K562 (cell line): Measurements from ENCODE around the gene PAF1. TPM values are rescaled to one million over a fixed set of nuclear protein-coding genes. Genes with fewer than 3 reads are reported as not detected.

Experiments
- GABPA ChIP-seq: fragments of 200-800 bp; sonication (Bioruptor generic); conservative IDR thresholded peaks from 2 replicates; pipeline ENCODE4 v1.6.1; 2016; ENCODE audit warnings: low read depth, missing genetic modification characterization, missing compliant biosample characterization
- ILK ChIP-seq: fragments of 450-650 bp; IDR thresholded peaks from 2 replicates; pipeline ENCODE4 v1.6.1; 2016; ENCODE audit warnings: missing genetic modification characterization, low read depth, mild to moderate bottlenecking, missing compliant biosample characterization, moderate library complexity, borderline replicate concordance
- NR3C1 ChIP-seq: sonication (generic); formaldehyde crosslinking; IDR thresholded peaks from 2 replicates; pipeline ENCODE4 v1.8.1; 2022; ENCODE audit warnings: missing genetic modification reagents
- PHF8 ChIP-seq: fragments of 200-600 bp; sonication (generic); IDR thresholded peaks from 2 replicates; pipeline ENCODE4 v1.6.1; 2012; ENCODE audit warnings: mixed run types, mild to moderate bottlenecking, inconsistent platforms, low read length, moderate library complexity, borderline replicate concordance
- POLR2AphosphoS5 ChIP-seq: IDR thresholded peaks from 2 replicates; pipeline ENCODE4 v1.6.1; 2011; ENCODE audit warnings: mild to moderate bottlenecking, low read depth, low read length, moderate library complexity; ENCODE audit not compliant: control insufficient read depth, insufficient read depth
- RNF2 ChIP-seq: sonication (generic); IDR thresholded peaks from 2 replicates; pipeline ENCODE4 v1.6.1; 2016
- SIN3A ChIP-seq, 2 experiments: fragments of 150-350 bp in 1 of 2; IDR thresholded peaks; 2 replicates each; pipeline ENCODE4 v1.6.1; 2011 to 2016; ENCODE audit warnings: borderline replicate concordance in 2 of 2, low read depth in 2 of 2, low read length in 2 of 2, mild to moderate bottlenecking in 2 of 2, moderate library complexity in 2 of 2; ENCODE audit not compliant: control insufficient read depth in 1 of 2
- TAF1 ChIP-seq: IDR thresholded peaks from 2 replicates; pipeline ENCODE4 v1.6.1; 2011; ENCODE audit warnings: mild to moderate bottlenecking, low read length, moderate library complexity; ENCODE audit not compliant: insufficient read depth, control insufficient read depth, severe bottlenecking; ENCODE audit errors: extremely low read depth
- polyA plus RNA-seq, 8 experiments: library from polyadenylated mRNA; depleted of rRNA in 4 of 8; stranded (reverse) in 5 of 8; unstranded in 3 of 8; fragments of >200 nt; fragmentation: Nextera tagmentation in 2 of 8; fragmentation: Illumina TruSeq in 1 of 8; extraction: Ambion mirVana in 2 of 8; extraction: Trizol in 1 of 8; gene quantifications; 2 replicates each; pipeline versions ENCODE4 v1.2.1 to v1.2.3, GENCODE V29; 2011 to 2014; ENCODE audit warnings: inconsistent platforms in 1 of 8, missing spikeins in 1 of 8
- total RNA-seq, 7 experiments: library from RNA; depleted of rRNA in 6 of 7; stranded (reverse); fragments of >200 nt in 6 of 7; fragmentation: Illumina TruSeq in 2 of 7; extraction: Trizol in 2 of 7; gene quantifications; 2 replicates each; pipeline versions ENCODE4 v1.2.1 to v1.2.3, GENCODE V29; 2011 to 2021; ENCODE audit warnings: low replicate concordance in 1 of 7
- TF ChIP-seq, protein P1 (sequence below): fragments of 200-800 bp; sonication (Bioruptor generic); IDR thresholded peaks from 2 replicates; pipeline ENCODE4 v1.6.1; 2016; ENCODE audit warnings: missing genetic modification characterization, missing compliant biosample characterization
- TF ChIP-seq, protein P2 (sequence below): fragments of 450-650 bp; formaldehyde crosslinking; IDR thresholded peaks from 2 replicates; pipeline ENCODE4 v1.4.0; 2020; ENCODE audit warnings: mild to moderate bottlenecking, mixed read lengths
- TF ChIP-seq, protein P3 (sequence below): fragments of 450-650 bp; formaldehyde crosslinking; conservative IDR thresholded peaks from 2 replicates; pipeline ENCODE4 v1.4.0; 2022; ENCODE audit warnings: mild to moderate bottlenecking, missing genetic modification characterization
- TF ChIP-seq, protein P4 (sequence below): fragments of 200-800 bp; sonication (Bioruptor generic); IDR thresholded peaks from 2 replicates; pipeline ENCODE4 v1.6.1; 2017; ENCODE audit warnings: missing genetic modification characterization, missing compliant biosample characterization
- TF ChIP-seq, protein P5 (sequence below): fragments of 250-450 bp; sonication (Bioruptor Pico); IDR thresholded peaks from 2 replicates; pipeline ENCODE4 v1.4.0; 2020; ENCODE audit warnings: mild to moderate bottlenecking

The PAF1 gene
- total and polyA plus RNA-seq, 9 of the 15 experiments (the other 6 are each of a cell fraction or from before 2014, with no cell fraction given) = 1.5 to 45.0 (median 33.8) TPM

DNA sequence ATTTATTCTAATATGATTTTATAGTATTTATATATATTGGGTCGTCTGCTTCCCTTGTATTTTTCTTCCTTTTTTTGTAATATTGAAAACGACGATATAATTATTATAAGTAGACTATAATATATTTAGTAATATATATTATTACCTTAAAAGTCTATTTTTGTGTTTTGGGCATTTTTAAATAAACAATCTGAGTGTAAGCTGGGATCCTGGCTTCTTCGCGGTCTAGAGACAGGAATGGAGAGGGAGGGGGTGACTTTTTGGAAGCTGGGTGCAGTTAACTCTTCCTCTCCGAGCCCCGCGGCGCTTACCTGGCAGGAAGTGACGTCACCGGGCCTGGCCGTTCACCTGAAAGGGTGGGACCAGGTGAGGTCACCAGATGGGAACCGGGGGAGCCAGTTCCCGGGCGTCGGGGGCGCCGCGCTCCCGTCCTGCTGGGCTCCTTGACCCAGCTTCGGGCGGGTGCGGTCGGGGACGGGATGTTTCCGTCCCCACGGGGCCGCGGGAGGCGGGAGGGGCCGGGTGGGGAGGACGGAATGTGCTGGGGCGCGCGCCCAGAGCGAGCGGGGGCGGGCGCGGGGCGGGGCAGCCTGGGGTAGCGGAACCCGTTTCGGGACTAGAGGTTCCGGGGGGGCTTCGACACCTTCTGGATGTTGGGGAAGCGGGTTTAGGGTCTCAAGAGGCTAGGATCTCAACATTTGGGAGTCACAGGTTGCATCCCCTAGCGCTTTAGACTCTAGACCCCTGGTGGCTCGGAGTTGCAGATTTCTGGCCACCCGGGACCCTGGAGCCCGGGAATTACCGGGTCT is 18.5 kb upstream of the PAF1 start (continued):
- TF ChIP-seq, protein P1, sequence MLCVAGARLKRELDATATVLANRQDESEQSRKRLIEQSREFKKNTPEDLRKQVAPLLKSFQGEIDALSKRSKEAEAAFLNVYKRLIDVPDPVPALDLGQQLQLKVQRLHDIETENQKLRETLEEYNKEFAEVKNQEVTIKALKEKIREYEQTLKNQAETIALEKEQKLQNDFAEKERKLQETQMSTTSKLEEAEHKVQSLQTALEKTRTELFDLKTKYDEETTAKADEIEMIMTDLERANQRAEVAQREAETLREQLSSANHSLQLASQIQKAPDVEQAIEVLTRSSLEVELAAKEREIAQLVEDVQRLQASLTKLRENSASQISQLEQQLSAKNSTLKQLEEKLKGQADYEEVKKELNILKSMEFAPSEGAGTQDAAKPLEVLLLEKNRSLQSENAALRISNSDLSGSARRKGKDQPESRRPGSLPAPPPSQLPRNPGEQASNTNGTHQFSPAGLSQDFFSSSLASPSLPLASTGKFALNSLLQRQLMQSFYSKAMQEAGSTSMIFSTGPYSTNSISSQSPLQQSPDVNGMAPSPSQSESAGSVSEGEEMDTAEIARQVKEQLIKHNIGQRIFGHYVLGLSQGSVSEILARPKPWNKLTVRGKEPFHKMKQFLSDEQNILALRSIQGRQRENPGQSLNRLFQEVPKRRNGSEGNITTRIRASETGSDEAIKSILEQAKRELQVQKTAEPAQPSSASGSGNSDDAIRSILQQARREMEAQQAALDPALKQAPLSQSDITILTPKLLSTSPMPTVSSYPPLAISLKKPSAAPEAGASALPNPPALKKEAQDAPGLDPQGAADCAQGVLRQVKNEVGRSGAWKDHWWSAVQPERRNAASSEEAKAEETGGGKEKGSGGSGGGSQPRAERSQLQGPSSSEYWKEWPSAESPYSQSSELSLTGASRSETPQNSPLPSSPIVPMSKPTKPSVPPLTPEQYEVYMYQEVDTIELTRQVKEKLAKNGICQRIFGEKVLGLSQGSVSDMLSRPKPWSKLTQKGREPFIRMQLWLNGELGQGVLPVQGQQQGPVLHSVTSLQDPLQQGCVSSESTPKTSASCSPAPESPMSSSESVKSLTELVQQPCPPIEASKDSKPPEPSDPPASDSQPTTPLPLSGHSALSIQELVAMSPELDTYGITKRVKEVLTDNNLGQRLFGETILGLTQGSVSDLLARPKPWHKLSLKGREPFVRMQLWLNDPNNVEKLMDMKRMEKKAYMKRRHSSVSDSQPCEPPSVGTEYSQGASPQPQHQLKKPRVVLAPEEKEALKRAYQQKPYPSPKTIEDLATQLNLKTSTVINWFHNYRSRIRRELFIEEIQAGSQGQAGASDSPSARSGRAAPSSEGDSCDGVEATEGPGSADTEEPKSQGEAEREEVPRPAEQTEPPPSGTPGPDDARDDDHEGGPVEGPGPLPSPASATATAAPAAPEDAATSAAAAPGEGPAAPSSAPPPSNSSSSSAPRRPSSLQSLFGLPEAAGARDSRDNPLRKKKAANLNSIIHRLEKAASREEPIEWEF (CRISPR knock-in tag) = no peak
- TF ChIP-seq RNF2 = peak; percentile 6; the same call in 1 of the 2 replicates
- peak; percentile 70; the same call in 1 of the 2 replicates for TF ChIP-seq PHF8
- no peak for TF ChIP-seq NR3C1 (CRISPR knock-in tag)
- TF ChIP-seq POLR2AphosphoS5 = peak; percentile 84
- TF ChIP-seq, protein P2, sequence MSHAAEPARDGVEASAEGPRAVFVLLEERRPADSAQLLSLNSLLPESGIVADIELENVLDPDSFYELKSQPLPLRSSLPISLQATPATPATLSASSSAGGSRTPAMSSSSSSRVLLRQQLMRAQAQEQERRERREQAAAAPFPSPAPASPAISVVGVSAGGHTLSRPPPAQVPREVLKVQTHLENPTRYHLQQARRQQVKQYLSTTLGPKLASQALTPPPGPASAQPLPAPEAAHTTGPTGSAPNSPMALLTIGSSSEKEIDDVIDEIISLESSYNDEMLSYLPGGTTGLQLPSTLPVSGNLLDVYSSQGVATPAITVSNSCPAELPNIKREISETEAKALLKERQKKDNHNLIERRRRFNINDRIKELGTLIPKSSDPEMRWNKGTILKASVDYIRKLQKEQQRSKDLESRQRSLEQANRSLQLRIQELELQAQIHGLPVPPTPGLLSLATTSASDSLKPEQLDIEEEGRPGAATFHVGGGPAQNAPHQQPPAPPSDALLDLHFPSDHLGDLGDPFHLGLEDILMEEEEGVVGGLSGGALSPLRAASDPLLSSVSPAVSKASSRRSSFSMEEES = no peak
- TF ChIP-seq SIN3A (IDR thresholded peaks at IDR 0.05; ENCODE audit: borderline replicate concordance in 2 of 2, control insufficient read depth in 1 of 2, low read depth in 2 of 2, low read length in 2 of 2) = peak in 1 of 2 experiments; percentile 88; a peak in 2 of 4 replicates
- TF ChIP-seq, protein P3, sequence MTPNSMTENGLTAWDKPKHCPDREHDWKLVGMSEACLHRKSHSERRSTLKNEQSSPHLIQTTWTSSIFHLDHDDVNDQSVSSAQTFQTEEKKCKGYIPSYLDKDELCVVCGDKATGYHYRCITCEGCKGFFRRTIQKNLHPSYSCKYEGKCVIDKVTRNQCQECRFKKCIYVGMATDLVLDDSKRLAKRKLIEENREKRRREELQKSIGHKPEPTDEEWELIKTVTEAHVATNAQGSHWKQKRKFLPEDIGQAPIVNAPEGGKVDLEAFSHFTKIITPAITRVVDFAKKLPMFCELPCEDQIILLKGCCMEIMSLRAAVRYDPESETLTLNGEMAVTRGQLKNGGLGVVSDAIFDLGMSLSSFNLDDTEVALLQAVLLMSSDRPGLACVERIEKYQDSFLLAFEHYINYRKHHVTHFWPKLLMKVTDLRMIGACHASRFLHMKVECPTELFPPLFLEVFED (CRISPR knock-in tag) = 0 out of 2 replicates have a peak, but pooled peaks have one; percentile 13
- TF ChIP-seq ILK (tag) = no peak
- TF ChIP-seq TAF1 = peak; percentile 59
- peak; percentile 89 for TF ChIP-seq GABPA (tag)
- TF ChIP-seq, protein P4, sequence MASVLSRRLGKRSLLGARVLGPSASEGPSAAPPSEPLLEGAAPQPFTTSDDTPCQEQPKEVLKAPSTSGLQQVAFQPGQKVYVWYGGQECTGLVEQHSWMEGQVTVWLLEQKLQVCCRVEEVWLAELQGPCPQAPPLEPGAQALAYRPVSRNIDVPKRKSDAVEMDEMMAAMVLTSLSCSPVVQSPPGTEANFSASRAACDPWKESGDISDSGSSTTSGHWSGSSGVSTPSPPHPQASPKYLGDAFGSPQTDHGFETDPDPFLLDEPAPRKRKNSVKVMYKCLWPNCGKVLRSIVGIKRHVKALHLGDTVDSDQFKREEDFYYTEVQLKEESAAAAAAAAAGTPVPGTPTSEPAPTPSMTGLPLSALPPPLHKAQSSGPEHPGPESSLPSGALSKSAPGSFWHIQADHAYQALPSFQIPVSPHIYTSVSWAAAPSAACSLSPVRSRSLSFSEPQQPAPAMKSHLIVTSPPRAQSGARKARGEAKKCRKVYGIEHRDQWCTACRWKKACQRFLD (CRISPR knock-in tag) = peak; percentile 82; the same call in 1 of the 2 replicates
- TF ChIP-seq, protein P5, sequence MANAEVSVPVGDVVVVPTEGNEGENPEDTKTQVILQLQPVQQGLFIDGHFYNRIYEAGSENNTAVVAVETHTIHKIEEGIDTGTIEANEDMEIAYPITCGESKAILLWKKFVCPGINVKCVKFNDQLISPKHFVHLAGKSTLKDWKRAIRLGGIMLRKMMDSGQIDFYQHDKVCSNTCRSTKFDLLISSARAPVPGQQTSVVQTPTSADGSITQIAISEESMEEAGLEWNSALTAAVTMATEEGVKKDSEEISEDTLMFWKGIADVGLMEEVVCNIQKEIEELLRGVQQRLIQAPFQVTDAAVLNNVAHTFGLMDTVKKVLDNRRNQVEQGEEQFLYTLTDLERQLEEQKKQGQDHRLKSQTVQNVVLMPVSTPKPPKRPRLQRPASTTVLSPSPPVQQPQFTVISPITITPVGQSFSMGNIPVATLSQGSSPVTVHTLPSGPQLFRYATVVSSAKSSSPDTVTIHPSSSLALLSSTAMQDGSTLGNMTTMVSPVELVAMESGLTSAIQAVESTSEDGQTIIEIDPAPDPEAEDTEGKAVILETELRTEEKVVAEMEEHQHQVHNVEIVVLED (CRISPR knock-in tag) = no peak
